Stimulated activated CD8-positive, alpha-beta memory T cell treated with anti-CD3 and anti-CD28 coated beads, Interleukin-15, amount 100 ng/mL, for 24 hours (primary cell): ENCODE results near the gene SRPK3.

Experiments
- DNase-seq: peaks from one replicate; pipeline ENCODE4 v3.0.0-alpha.2; 2020; ENCODE audit warnings: low read depth

Gene SRPK3

GRCh38 chrX:153770601-153771414 is 10.0 kb upstream of the SRPK3 start:
- DNase-seq, result no peak

DNA sequence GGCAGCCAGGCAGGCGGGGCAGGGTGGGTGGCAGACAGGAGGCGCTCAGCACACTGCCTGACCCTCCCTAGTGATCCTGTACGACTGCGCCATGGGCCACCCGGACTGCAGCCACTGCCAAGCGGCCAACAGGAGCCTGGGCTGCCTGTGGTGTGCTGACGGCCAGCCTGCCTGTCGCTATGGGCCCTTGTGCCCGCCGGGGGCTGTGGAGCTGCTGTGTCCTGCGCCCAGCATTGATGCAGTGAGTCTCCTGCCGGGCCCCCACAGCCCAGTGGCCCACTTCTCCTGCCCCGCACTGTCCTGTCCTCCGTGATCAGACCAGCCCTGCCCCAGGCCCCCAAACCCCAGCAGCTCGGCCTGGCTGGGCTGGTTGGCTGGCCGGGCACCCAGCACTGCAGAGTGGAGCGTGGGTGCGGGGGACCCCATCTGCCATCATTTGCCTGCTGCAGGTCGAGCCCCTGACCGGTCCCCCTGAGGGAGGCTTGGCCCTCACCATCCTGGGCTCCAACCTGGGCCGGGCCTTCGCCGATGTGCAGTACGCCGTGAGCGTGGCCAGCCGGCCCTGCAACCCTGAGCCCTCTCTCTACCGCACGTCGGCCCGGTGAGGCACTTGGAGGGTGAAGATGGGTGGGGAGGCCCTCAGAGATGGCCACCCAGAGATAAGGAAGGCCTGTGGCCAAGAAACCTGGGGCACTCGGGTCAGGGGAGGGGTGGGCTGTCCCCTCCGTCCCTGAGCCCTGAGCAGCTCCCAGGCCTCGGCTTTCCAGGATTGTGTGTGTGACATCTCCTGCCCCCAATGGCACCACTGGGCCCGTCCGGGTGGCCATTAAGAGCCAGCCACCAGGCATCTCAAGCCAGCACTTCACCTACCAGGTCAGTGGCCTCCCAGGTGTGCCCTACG is 9.2 kb upstream of the SRPK3 start:
- no peak for DNase-seq

DNA sequence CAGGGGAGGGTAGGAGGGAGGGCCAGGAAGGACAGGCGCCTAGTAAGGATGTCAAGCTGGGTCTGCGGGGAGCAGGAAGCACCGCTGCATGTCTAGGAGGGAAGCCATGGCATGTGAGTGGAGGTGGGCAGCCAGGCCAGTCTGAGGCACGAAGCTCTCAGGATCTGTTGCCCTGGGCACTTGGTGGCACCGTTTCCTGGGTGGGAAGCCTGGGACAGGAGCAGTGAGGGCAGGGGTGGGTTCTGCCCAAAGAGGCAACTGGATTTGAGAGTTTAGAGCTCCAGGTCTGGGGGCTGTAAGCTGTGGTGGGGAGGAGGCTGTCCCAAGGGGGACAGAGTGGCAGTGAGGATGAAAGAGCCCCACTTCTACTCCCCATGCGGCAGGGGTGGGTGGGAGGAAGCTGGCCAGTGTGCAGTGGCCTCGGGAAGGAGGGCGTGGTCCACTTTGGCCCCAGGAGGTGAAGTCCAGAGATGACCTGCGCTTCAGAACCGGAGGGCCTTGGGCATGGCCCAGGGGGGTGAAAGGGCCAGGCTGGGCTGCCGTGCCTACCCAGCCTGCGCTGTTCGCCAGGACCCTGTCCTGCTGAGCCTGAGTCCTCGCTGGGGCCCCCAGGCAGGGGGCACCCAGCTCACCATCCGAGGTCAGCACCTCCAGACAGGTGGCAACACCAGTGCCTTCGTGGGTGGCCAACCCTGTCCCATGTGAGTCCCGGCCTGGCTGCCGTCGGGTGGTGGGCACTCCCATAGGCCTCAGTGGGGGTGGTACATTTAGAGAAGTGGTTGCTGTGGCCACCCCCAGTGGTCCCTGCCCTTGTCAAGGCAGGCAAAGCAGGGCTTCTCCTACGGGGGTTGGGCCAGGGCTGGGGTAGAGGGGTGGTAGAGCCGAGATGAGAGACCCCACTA is 8.3 kb upstream of the SRPK3 start:
- no peak for DNase-seq

- no peak for DNase-seq
Measured at GRCh38 chrX:153773218-153773611, 7.6 kb upstream of the SRPK3 start.

DNA sequence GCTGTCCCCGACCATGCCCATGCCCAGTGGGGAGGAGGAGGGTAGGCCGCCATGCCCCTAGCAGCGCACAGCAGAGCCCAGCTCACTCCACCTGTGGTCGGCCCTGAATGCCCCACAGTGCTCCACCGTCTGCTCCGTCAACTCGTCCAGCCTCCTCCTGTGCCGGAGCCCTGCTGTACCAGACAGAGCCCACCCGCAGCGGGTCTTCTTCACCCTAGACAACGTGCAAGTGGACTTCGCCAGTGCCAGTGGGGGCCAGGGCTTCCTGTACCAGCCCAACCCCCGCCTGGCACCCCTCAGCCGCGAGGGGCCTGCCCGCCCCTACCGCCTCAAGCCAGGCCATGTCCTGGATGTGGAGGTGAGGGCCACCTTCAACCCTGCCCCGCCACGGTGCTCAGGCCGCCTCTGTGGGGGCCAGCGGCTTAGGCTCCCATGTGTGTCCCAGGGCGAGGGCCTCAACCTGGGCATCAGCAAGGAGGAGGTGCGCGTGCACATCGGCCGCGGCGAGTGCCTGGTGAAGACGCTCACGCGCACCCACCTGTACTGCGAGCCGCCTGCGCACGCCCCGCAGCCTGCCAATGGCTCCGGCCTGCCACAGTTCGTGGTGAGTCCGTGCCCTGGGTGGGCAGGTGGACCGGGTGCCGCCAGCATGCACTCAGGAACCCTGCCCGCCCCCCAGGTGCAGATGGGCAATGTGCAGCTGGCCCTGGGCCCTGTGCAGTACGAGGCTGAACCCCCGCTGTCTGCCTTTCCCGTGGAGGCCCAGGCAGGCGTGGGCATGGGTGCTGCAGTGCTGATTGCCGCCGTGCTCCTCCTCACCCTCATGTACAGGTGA is 6.9 kb upstream of the SRPK3 start:
- DNase-seq, result no peak

- DNase-seq, result no peak
Measured at GRCh38 chrX:153774576-153775292, 6.1 kb upstream of the SRPK3 start.

DNA sequence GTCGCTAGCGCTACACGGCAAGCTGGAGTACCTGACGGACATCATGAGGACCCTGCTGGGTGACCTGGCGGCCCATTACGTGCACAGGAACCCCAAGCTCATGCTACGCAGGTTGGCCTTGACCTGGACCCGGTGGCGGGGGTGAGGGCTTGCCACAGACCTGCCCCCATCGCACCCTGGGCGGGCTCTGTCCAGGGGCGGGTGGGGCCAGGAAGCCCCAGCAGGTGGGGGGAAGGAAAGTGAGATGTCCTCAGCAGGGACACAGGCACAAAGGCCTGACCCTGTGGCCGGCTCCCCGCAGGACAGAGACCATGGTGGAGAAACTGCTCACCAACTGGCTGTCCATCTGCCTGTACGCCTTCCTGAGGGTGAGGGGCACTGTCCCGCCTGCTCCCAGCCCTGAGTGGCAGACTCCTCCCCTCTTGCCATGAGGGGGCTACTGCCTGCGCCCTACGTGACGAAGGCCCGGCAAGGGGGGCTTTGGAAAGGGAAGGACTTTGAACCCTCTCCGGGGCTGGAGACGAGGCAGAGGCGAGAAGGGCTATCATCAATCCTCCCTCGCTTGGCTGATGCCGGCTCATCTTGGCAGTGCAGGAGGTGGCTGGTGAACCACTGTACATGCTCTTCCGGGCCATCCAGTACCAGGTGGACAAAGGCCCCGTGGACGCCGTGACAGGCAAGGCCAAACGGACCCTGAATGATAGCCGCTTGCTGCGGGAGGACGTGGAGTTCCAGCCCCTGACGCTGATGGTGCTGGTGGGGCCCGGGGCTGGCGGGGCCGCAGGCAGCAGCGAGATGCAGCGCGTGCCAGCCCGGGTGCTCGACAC is 5.3 kb upstream of the SRPK3 start:
- no peak for DNase-seq

DNA sequence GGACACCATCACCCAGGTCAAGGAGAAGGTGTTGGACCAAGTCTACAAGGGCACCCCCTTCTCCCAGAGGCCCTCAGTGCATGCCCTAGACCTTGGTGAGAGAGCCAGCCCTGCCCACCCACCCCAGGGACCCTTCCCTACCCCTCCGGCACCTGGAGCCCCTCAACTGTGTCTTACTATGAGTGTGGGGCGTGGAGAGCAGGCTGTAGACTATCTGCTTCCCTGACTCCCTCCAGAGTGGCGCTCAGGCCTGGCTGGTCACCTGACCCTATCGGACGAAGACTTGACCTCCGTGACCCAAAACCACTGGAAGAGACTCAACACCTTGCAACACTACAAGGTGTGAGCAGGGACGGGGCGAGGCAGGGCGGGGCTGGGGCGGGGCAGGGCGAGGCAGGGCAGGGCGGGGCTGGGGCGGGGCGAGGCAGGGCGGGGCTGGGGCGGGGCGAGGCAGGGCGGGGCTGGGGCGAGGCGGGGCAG is 4.7 kb upstream of the SRPK3 start:
- no peak for DNase-seq

- no peak for DNase-seq
Measured at GRCh38 chrX:153776611-153777045, 4.2 kb upstream of the SRPK3 start.

DNA sequence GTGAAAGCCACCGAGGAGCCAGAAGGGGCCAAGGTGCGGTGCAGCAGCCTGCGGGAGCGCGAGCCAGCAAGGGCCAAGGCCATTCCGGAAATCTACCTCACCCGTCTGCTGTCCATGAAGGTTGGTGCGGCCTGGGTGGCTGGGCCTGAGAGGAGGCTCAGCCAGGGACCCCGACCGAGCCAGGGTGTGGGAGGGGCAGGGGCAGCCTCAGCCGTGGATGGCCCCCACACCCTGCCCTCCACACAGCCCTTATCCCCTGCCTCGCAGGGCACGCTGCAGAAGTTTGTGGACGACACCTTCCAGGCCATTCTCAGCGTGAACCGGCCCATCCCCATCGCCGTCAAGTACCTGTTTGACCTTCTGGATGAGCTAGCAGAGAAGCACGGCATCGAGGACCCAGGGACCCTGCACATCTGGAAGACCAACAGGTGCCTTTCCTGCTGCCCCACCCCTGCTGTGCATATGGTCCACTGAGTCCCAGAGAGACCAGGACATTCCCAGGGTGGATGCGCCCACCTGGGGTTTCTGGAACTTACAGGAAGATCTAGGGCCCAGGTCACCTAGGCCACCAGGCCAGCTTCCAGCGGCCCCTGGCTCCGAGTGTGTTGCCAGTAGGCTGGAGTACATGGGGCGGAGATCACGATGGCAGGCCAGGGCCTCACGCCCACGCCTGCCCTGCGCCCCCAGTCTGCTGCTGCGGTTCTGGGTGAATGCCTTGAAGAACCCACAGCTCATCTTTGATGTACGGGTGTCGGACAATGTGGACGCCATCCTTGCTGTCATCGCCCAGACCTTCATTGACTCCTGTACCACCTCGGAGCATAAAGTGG is 3.4 kb upstream of the SRPK3 start:
- DNase-seq, result no peak

DNA sequence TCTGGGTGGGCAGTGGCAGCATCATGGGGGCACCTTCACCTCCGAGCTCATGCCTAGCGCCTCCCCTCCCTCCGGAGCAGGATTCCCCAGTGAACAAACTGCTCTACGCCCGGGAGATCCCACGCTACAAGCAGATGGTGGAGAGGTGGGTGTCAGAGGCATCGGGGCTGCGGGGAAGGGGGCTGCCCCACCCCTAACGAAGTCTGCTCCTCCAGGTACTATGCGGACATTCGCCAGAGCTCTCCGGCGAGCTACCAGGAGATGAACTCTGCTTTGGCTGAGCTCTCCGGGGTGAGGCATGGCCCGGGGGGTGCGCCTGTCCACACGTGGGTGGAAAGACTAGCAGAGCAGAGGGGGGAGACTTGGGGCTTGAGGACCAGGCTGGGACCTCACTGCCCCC is 2.7 kb upstream of the SRPK3 start:
- DNase-seq, result no peak

- no peak for DNase-seq
Measured at GRCh38 chrX:153778684-153779101, 2.1 kb upstream of the SRPK3 start.

DNA sequence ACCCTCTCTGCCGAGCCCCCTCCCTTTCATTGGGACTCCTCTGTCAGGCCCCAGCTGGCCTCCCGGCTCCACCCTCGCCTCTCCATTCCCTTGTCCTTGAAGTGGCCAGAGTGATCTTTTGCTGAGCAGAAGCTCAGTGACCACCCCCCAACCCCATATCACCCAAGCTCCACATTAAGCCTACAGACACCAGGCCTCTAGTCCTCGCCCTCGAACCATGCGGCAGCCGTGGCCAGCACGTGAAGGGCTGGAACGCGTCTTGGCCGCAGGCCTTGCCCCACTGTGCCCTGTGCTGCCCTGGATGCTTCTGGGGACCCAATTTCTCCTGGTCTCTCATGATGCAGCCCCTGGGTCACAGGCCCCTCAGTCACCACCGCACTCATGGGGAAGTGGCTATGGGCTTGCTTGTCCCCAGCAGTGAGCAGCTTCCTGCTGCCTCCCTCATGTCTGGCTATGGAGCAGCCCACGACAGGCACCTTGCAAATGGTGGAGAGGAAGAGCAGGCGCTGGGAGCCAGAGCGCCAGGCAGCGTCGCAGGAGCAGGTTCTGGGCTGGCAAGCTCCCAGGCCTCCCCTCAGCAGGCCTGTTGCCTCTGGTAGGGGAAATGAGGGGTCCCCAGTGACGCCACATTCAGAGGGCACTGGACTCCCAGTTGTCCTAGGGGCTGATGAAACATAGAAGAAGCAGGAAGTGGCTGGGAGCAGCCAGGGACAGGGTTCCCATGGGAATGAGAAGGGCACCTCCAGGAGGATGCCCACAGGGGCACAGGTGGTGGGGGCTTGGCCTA is 757 bp upstream of the SRPK3 start:
- no peak for DNase-seq

DNA sequence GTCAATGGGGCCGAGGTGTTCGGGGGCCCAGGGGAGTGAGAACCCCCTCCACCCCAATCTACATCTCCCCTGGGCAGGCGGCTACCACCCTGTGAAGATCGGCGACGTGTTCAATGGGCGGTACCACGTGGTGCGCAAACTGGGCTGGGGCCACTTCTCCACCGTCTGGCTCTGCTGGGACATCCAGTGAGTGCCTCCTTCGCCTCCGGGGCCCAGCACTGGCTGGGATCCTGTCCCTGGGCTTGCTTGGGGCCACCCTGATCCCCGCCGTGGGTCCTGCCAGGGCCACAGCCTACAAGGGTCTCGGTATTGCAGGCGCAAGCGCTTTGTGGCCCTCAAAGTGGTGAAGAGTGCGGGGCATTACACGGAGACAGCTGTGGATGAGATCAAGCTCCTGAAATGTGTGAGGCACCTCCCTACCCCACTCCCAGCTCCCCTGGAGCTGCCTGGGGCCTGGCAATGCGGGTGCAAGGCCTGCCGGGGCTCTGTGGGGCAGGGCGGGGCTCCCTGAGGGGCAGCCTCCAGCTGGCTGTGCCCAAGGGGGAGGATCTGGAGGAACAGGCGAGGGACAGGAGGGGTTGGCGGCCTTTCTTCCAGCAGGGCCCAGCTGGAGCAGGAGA is 697 bp downstream of the SRPK3 start:
- no peak for DNase-seq

GRCh38 chrX:153782313-153782712 is 1.5 kb downstream of the SRPK3 start:
- DNase-seq, result no peak

DNA sequence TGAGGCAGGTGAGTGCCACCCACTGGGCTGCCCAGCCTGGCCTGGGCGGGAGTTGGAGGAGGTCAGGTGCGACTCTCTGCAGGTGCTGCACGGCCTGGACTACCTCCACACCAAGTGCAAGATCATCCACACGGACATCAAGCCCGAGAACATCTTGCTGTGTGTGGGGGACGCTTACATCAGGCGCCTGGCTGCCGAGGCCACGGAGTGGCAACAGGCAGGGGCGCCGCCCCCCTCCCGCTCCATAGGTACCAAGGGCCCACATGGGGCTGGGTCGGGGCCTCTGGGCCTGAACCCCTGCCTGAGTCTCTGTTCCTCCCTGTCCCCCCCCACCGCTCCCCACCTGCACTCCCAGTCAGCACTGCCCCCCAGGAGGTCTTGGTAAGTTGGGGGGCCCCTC is 2.0 kb downstream of the SRPK3 start:
- DNase-seq, result no peak

DNA sequence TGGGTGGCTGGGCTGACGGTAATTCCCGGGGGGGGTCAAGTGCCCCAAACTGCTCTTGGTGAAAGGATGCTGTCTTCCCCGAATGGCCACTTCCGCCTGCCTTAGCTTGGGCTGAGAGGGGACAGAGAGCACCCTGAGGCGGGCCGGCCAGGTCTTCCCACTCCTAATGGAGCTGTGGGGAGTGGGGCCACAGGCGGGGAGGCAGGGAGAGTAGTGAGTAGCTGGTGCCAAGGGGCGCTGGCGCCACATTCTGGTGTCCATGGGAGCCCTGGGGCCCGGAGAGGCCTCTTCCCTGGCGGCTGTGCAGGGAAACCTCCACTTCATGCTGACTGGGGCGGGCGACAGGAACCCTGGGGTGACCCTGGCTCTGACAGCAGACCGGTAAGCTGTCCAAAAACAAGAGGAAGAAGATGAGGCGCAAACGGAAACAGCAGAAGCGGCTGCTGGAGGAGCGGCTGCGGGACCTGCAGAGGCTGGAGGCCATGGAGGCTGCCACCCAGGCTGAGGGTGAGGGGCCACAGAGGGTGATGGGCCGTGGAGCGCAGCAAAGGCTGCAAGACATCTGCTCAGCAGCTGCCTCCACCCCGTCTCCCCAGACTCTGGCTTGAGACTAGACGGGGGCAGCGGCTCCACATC is 2.7 kb downstream of the SRPK3 start:
- DNase-seq, result no peak
